ENCODE results near the gene NOL6.

DNA sequence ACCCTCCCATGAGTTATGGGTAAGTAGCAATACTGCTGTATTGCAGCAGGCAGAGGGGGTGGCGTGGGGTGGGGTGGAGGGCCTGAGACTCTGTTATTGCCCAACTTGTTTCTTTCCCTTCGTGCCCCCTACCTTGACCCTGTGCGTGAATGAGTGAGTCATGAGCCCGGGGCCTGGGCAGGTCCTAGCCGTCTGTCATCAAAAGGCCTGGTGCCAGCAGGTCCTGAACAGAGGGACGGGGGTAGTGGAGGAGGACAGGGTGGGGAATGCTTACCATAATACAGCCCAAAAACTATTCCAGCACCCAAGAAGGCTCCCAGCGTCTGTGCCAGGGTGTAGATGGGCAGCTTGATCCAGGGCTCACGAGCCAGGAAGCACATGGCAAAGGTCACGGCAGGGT, 30.7 kb downstream of the NOL6 start:
- TF ChIP-seq TAF1 (IDR thresholded peaks at IDR 0.05; ENCODE audit: low read depth, low read length) (no peak), POLR2A (IDR thresholded peaks at IDR 0.05; ENCODE audit: low read depth, low read length) (no peak), POLR2AphosphoS5 (IDR thresholded peaks at IDR 0.05; ENCODE audit: low read depth, low read length) (no peak), SPI1 (IDR thresholded peaks at IDR 0.05; ENCODE audit: low read depth, low read length) (no peak)
